Activated CD8-positive, alpha-beta memory T cell treated with anti-CD3 and anti-CD28 coated beads, Interleukin-2, amount 50 U/mL, for 1 hour (primary cell): ENCODE data around the gene GBF1.

Experiments used
- DNase-seq: peaks from one replicate; pipeline ENCODE4 v3.0.0-alpha.2; 2020; ENCODE audit errors: extremely low read depth

Gene GBF1

GRCh38 chr10:102421757-102422512 lies 176.6 kb downstream of the GBF1 start:
- no peak for DNase-seq

- DNase-seq, result no peak
Observed at GRCh38 chr10:102422545-102423129, 177.3 kb downstream of the GBF1 start.

GRCh38 chr10:102423372-102423968 lies 178.1 kb downstream of the GBF1 start:
- DNase-seq, result no peak

GRCh38 chr10:102424145-102424544 lies 178.8 kb downstream of the GBF1 start:
- DNase-seq, result no peak

GRCh38 chr10:102424916-102425315 lies 179.6 kb downstream of the GBF1 start:
- DNase-seq, result no peak

GRCh38 chr10:102425444-102425843 lies 180.1 kb downstream of the GBF1 start:
- DNase-seq, result no peak

GRCh38 chr10:102426803-102427287 lies 181.5 kb downstream of the GBF1 start:
- DNase-seq, result no peak

GRCh38 chr10:102429468-102429867 lies 184.1 kb downstream of the GBF1 start:
- no peak for DNase-seq

GRCh38 chr10:102431452-102432124 lies 186.3 kb downstream of the GBF1 start:
- DNase-seq, result no peak
